NCI-H128 (cell line): ENCODE measurements around the gene SMIM13.

Experiments used
- DNase-seq: peaks from one replicate; lab custom pipeline; 2025; ENCODE audit not compliant: unreplicated experiment; lab: John Stamatoyannopoulos, UW

The SMIM13 gene

DNA sequence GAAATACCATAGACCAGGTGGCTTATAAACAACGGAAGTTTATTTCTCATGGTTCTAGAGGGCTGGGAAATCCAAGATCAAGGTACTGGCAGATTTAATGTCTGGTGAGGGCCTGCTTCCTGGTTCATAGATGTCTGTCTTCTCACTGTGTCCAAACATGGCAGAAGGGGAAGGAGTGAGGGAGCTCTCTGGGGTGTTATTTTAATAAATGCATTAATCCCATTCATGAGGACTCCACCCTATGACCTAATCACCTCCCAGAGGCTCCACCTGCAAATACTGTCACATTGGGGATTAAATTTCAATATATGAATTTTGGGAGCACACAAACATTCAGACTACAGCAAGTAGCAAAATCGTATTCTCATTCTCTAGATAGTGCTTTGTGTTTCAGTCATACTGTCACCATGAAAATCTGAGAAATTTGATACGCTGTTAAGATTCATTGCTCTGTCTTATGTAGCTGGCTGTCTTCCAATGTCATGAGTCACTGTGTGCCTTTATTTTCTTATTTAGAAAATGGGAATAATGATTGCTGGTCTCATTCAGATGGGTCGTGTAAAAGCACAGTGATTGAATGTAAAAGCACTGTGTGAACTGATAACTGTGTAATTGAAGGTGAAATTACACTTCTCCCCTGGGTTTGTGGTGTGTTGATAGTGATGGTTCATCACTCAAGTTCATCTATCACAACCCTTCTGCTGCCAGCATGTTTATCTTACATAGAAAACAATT lies 26.8 kb downstream of the SMIM13 start:
- DNase-seq: no peak

DNA sequence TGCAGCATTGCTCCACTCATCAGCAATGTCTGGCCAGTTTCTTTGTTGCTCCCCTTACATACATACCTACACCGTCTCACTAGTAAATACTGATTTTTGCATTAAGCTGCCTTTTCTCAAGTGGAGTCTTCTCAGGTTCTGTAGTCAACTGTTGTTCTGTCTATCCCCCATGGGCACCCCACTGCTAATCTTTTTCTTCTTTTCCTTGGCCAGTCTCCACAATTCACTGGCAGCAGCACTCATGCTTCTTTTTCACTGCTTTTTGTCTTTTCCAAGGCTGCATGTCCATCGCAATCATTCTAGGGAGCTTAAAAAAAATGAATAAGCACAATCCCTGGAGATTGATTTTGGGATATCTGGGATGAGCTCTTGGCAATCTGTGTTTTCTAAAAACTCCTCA lies 28.2 kb downstream of the SMIM13 start:
- DNase-seq: no peak

DNA sequence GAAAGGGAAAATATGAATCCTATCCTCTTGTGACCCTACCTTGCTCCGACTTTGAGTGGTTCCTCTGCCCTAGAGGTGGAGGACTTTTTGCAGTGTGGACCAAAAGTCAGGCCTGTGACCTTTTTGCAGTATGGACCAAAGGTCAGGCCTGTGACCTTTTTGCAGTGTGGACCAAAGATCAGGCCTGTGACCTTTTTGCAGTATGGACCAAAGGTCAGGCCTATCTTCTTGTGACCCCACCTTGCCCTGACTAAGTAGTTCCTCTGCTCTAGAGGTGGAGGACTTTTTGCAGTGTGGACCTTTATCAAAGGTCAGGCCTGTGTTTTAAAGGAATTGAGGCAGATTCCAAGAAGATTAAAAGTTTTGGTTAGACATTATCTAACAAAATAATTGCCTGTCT lies 28.7 kb downstream of the SMIM13 start:
- no peak for DNase-seq

DNA sequence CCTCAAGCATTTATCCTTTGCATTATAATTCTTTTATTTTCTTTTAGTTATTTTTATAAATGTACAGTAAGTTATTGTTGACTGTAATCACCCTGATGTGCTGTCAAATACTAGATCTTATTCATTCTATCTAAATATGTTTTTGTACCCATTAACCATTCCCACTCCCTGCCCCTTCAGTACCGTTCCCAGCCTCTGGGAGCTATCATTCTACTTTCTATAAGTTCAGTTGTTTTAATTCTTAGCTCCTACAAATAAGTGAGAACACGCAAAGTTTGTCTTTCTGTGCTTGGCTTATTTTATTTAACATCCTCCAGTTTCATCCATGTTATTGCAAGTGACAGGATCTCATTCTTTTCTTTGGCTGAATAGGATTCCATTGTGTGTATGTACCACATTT lies 30.3 kb downstream of the SMIM13 start:
- DNase-seq: no peak

DNA sequence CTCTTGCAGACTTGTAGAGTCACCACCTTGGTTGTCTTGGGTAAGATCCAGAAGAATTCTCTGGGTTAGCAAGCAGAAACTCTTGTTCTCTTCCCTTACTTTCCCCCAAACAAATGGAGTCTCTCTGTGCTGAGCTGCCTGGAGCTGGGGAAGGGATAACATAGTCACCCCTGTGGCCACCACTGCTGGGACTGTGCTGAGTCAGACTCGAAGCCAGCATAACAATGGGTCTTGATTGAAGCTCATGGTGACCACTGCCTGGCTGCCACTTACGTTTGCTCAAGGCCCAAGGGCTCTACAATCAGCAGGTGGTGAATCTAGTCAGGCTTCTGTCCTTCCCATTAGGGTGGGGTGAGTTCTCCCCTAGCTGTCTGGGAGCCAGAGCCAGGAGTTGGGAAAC lies 33.2 kb downstream of the SMIM13 start:
- no peak for DNase-seq

DNA sequence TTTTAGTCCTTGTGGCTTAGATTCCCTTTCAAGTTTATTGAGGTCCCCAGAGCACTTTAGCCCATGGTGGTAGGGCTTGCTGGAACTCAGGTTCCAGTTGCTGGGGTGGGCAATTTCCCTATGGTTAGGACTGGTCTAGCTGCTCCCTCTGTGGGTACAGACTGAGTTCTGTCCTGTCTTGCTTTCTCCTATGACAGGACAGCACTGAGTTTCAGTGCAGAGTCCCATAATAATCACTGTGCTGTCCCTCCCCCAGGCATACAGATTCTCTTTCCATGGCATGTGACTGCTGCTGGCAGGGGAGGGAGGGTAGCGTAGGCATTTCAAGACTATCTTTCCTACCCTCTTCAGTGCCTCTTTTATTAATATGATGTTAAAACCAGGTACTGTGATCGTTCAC lies 35.0 kb downstream of the SMIM13 start:
- no peak for DNase-seq

DNA sequence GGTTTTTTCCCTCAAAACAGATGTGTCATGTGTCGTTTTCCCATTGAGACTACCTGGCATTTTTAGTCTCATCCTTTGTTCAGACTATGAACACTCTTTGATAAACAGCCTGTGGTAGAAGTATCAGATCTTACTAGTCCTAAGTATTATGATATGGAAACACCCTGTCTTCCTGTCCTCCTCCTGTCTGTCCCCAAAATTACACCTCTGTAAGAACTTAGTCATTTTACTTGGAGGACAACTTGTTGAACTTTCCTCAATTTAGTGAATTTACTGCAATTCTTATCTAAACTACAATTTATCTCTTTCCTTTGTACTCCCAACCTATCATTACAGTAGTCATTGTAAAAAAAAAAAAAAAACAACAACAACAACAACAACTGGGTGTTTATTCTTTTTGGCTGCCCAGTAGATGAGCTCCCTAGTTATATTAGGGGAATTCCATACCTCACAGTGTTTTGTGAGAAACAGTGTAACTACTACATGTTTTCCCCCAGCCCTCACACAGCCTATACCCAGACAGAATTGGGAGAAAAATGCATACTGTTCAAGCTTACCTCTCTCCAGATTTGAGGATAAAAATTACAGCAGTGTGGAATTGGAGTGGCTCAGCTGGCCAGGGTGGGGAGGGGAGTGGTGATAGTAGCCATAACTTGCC lies 36.4 kb downstream of the SMIM13 start:
- DNase-seq: no peak

DNA sequence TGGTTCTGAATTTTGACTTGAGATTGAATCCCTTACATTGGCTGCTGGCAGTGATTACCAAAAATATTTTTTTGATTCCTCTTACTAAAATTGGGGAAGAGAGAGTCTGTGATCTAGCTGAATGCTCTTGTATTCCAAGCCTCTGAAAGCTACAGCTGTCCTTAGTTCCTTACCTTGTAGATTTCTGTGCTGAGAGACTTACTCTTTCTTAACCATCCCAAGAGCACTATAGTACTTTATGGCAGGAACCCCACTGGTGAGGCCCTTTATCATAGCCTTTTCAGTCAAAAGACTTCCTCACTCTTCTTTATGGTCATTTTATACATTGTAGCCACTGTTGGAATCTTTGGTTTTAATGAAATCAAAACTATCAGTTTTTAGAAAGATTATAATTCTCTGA lies 37.0 kb downstream of the SMIM13 start:
- DNase-seq: no peak

DNA sequence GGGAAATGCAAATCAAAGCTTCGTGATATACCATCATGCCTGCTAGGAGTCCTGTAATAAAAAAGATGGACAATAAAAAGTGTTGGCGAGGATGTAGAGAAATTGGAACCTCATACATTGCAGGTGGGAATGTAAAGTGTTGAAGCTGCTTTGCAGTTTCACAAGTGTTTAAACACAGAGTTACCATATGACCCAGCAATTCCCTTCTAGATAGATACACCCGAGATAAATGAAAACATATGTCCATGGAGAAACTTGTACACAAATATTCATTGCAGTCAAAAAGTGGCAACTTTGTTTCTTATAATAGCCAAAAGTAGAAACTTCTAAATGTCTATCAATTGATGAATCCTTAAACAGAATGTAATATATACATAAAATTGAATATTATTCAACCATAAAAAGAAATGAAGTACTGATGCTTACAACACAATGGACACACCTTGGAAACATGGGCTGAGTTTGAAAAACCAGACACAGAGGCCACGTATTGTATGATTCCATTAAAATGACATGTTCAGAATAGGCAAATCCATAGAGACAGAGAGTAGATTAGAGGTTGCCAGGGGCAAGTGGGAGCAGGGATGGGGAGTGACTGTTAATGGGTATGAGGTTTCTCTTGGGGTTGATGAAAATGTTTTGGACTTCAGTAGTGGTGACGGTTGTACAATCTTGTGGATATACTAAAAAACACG lies 38.7 kb downstream of the SMIM13 start:
- no peak for DNase-seq

DNA sequence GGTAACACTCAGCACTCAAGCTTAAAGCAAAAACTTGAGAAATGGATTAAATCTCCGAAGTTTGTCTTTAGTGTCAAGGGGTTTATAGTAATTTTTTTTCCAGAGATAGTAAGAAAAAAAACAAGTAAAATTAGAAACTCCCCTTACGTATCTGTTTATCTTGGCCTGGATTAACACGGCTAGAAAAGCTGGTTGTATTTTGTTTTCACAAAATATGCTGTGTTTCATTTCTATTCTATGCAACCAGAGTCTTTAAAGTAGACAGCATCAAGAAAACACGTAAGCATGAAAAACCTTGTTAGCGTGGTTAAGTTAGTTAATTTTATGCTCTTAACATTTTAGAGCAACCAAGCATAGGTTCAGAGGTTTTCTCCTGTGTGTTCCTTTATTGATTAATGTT lies 39.6 kb downstream of the SMIM13 start:
- DNase-seq: no peak

DNA sequence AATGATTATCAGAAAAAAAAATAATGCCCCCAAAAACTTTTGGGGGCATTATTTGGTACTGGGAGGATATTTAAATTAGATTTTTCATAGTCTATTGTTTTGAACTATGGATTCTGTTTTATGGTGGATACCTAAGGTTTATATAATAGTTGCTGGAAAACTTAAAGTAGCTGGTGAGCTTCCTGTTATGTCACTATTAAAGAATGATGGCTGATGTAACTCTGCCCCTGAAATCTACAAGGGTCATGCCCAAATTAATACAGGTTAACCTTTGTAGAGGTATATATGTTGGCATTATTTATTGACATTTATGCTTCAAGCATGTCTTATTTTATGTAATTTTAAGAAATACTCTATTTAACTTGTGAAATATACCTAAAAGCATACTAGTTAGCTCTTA lies 43.2 kb downstream of the SMIM13 start:
- DNase-seq: no peak

DNA sequence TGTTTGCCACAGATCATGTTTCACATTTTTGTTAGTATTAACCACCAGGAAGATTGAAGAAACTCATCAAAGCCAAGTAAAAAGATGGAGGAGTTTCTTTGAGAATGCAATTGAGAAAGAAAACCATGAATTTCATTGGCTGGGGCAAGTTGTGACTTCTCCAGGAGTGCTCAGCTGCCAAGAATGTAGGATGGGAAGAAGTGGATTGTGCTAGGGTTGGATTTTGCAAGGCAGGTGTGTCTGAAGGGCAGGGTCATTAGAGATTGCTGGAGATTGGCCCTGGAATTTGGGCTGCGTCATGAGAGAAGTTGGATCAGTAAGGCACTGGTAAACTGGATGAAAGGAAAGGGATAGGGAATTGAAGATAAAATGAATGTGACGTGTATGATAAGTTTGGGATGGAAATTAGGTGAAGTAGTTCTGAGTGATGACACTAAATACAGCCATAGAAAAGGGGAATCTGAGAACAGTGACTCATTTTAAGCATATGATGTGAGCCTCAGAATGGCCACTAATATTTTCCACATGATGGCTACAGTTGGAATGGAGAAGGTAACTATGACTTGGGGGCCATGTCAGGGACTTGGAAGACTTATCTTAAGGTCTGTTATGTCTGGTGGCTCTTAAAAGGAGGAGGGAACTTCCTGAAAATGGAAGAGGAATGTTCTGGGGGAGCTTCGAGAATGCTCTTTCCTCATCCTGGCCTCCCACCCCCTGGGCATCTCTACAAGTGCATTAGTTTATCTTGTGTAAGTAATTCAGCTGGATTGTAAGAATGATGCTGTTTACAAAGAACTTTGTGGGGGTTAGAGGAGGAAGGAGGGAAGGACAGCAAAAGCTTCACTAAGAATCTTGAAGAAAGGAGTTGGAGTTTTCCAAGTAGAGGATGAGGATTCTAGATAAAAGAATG lies 45.7 kb downstream of the SMIM13 start:
- no peak for DNase-seq

DNA sequence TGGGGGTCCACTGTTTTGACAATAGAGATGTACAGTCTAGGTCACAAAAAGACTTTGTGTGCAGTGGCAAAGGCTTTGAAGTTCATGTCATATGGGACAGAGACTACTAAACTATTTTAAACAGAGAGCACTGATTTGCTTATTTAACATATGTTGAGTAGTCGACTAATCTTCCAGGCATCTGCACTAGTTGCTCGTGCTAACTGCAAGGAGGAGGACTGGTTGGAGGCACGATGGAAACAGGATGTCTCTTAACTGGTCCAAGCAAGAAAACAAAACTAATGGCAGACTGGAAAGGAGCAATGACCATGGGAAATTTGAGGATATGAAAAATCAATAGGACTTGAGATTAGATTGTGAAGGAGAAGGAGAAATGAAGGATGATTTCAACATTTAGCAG lies 46.4 kb downstream of the SMIM13 start:
- no peak for DNase-seq

DNA sequence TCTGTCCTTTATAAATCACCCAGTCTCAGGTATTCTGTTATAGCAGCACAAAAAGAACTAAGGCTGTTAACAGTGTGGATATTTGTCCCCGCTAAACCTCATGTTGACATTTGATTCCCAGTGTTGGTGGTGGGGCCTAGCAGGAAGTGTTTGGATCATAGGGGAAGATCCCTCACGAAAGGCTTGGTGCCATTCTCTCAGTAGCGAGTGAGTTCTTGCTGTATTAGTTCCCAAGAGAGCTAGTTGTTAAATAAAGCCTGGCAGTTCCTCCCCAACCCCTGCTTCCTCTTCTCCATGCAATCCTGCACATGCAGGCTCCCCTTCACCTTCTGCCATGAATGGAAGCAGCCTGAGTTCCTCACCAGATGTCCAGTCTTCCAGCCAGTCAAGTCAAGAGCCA lies 47.7 kb downstream of the SMIM13 start:
- DNase-seq: no peak

DNA sequence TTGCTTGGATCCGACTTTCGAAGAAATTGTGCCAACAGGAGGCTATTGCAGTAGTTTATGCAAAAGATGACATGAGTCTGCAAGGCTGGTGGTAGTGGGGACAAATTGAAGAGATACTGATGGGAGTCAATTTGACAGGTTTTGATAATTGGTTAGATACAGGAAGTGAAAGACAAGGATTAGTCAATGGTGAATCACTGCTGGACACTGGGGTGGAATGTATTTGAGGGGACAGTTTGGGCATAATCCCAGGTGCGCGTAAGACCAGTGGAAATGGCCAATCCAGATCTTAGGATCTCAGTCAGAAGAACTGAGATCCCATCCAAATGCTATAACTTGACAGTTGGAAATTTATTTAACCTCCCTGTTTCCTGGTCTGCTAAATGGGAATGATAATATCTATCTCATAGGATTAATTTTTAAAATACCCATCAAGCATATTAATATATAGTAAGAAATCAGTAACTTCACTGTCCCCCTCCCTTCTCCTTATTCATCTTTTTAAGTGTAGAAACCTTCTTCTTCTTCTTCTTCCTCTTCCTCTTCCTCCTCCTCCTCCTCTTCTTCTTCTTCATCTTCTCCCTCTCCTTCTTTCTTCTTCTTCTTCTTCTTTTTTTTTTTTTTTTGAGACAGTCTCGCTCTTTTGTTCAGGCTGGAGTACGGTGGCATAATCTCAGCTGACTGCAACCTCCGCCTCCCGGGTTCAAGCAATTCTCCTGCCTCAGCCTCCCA lies 48.8 kb downstream of the SMIM13 start:
- DNase-seq: no peak

DNA sequence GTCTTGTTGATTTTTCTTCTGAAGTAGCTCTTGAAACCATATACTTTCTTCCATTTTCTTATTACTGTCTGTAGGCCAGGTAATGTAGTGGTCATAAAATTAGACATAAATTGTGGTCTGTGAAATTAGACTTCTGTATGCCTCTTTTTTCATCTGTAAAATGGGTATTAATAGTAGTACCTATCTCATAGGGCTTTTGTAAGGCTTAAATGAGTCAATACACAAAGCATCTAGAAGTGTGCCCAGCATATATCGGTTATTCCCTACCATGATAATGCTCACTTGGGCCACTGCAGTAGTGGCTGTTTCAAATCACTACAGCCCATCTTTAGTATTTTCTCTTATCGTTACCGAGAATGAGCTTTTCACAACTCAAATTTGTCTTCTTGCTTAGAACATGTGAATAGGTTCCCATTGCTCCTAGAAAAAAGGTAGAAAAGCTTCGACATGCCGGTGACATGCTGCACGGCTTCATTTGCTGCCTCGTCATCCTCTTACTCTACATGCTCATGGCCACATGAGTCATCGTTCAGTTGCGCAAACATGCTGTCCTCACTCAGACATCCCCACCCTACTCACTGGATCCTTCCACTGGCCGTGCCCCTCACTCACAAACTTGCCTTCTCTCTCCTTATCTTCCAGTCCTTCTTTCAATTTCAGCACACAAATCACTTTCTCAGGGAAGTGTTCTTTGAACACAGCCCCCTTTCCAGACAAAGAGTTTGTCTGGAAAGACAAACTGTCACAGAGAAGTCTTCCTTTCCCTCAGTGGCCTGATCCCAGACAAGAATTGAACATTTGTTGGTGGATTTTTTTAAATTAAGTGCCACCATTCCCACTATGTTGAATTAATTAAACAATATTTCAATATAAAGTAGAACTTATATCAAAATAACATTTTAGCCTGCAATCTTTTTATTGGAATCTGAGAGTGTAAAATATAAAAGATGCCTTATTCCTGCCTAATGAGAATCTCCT lies 50.0 kb downstream of the SMIM13 start:
- no peak for DNase-seq

DNA sequence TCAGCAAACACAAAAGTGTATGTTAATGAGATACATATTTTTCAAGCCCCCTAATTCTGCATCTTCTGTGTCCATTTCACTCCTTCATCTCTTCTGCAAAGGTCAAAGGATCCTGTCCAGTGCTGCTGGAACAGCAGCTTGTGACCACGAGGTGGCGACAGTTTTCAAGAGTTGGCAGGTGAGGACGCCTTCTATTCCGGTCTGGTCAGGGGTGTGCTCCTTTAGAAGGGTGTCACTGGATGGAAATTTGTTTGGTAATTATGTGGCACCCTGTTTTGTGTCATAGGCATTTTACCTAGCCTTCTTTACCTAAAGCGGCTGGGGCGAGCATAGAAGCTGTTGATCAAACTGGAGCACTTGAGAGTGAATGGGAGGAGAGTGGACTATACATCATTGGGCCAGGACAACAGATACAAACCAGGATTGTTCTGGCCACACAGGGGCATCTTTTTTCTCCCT lies 50.8 kb downstream of the SMIM13 start:
- peak; percentile 50 for DNase-seq

DNA sequence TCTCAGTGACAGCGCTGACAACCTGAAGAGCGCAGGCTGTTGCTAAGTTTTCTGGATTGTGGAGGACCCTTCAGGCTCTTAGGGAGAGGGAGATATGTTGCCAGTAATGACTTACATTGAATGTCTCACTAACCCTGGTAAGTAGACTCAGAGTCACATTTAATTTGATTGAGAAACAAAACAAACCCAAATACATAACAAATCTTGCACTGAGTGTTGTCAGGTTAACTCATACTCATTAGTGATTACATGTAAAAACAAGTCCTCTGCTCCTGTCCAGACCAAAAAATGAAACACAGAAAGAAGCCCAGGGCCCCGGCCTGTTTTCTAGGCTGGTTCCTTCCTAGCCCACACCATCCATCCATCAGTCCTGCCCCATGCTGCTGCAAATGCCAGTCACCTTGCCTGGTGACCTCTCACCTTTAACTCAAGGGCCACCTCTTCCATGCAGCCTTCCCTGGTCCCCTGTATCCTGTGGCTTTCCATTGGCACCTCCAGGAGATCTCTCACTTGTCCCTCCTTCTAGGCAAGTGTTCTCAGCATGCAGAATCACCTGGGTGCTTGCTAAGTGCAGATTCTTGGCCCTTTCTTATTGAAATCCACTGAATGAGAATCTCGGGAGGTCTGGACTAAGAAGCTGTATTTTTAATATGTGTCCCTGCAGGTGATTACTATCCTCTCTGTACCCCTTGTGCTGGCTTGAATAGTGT lies 52.6 kb downstream of the SMIM13 start:
- DNase-seq: no peak

DNA sequence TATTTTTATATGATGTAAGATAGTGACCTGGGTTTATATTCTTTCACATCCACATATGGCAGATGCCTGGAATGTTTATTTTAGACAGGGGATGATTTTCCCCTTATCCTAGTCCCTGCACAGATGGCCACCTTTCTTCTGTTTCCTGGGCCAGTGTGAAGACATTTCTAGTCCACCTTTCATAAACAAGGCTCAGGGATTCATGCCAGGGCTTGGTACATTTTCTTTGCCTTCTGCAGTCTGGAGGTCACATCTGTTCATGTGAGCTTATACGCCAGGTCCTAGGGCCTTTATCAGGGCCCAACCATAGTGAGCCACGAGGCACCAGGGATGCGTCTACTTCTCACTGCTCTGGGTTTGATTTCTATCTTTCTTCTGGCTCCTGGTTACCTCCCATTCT lies 55.9 kb downstream of the SMIM13 start:
- no peak for DNase-seq
